Neural progenitor cell (in vitro differentiated cells): ENCODE data around the gene ADSS1. TPM values are rescaled to one million over a fixed set of nuclear protein-coding genes. Genes with fewer than 3 reads are reported as not detected.

Experiments used
- DNase-seq: peaks from one replicate; pipeline ENCODE4 v3.0.0-alpha.2; 2016; ENCODE audit warnings: low spot score
- H2AFZ ChIP-seq: fragments of 200-600 bp; sonication (generic); replicated peaks from 2 replicates; pipeline ENCODE4 v1.6.1; 2016; ENCODE audit warnings: antibody characterized with exemption
- H3F3A ChIP-seq: fragments of 200-600 bp; sonication (generic); 2 replicates; pipeline ENCODE4 v1.6.1; 2016; ENCODE audit warnings: antibody characterized with exemption, low read depth
- H3K27ac ChIP-seq: fragments of 200-600 bp; sonication (generic); 2 replicates; pipeline ENCODE4 v1.5.1; 2016; ENCODE audit warnings: mild to moderate bottlenecking
- H3K27me3 ChIP-seq: fragments of 200-600 bp; sonication (generic); 2 replicates; pipeline ENCODE4 v1.6.1; 2016; ENCODE audit warnings: mild to moderate bottlenecking, moderate library complexity
- H3K36me3 ChIP-seq: fragments of 200-600 bp; sonication (generic); 2 replicates; pipeline ENCODE4 v1.5.1; 2016
- H3K4me1 ChIP-seq: fragments of 200-600 bp; sonication (generic); 2 replicates; pipeline ENCODE4 v1.6.1; 2016; ENCODE audit warnings: mixed run types
- H3K4me2 ChIP-seq: fragments of 200-600 bp; sonication (generic); 2 replicates; pipeline ENCODE4 v1.6.1; 2016
- H3K4me3 ChIP-seq: fragments of 200-600 bp; sonication (generic); 2 replicates; pipeline ENCODE4 v1.5.1; 2016
- H3K79me2 ChIP-seq: fragments of 200-600 bp; sonication (generic); 2 replicates; pipeline ENCODE4 v1.6.1; 2016; ENCODE audit warnings: low read depth
- H3K9ac ChIP-seq: fragments of 200-600 bp; sonication (generic); 2 replicates; pipeline ENCODE4 v1.6.1; 2016
- H3K9me3 ChIP-seq: fragments of 200-600 bp; sonication (generic); 2 replicates; pipeline ENCODE4 v1.5.1; 2016; ENCODE audit warnings: low read depth
- H4K20me1 ChIP-seq: fragments of 200-600 bp; sonication (generic); 2 replicates; pipeline ENCODE4 v1.6.1; 2016; ENCODE audit warnings: low read depth
- H3K27ac Mint-ChIP-seq: 3 replicates; pipeline ENCODE4 v1.8.0; 2021; ENCODE audit warnings: mixed read lengths
- H3K27me3 Mint-ChIP-seq: 2 replicates; pipeline ENCODE4 v1.8.0; 2022; ENCODE audit warnings: low read depth, mild to moderate bottlenecking, inconsistent platforms, moderate library complexity, mixed read lengths; ENCODE audit not compliant: insufficient read depth
- H3K36me3 Mint-ChIP-seq: 3 replicates; pipeline ENCODE4 v1.8.0; 2021; ENCODE audit warnings: mixed read lengths
- H3K4me1 Mint-ChIP-seq: 3 replicates; pipeline ENCODE4 v1.8.0; 2021; ENCODE audit warnings: mixed read lengths
- H3K4me3 Mint-ChIP-seq: 3 replicates; pipeline ENCODE4 v1.8.0; 2021; ENCODE audit warnings: mild to moderate bottlenecking, moderate library complexity, mixed read lengths
- H3K9me3 Mint-ChIP-seq: 3 replicates; pipeline ENCODE4 v1.8.0; 2020; ENCODE audit warnings: mixed read lengths
- CTCF ChIP-seq: fragments of 200-600 bp; sonication (generic); IDR thresholded peaks from 2 replicates; pipeline ENCODE4 v1.5.1; 2017; ENCODE audit warnings: antibody characterized with exemption, mild to moderate bottlenecking
- EZH2 ChIP-seq: fragments of 200-600 bp; sonication (generic); IDR thresholded peaks from 2 replicates; pipeline ENCODE4 v1.6.1; 2017; ENCODE audit warnings: antibody characterized with exemption, mild to moderate bottlenecking, moderate library complexity
- EZH2phosphoT487 ChIP-seq: fragments of 200-600 bp; sonication (generic); IDR thresholded peaks from 2 replicates; pipeline ENCODE4 v1.6.1; 2017; ENCODE audit warnings: antibody characterized with exemption
- total RNA-seq: library from RNA; depleted of rRNA; stranded (reverse); fragments of >200 nt; gene quantifications from 2 replicates; pipeline ENCODE4 v1.2.3, GENCODE V29; 2015; ENCODE audit warnings: low replicate concordance

ADSS1 gene
- total RNA-seq, 1 donor from 2014 or later: 26.4 TPM

GRCh38 chr14:104756477-104757237 is 32.6 kb downstream of the ADSS1 start:
- peaks cover 10% of the 10 kb centered on the region for H3K4me1 ChIP-seq
- no peak overlapping the region for H3K4me2 ChIP-seq
- Mint-ChIP-seq H3K9me3 (peaks cover 3% of the 10 kb centered on the region), H3K27me3 (peaks cover 4% of the 10 kb centered on the region), H3K4me3 (peak overlapping the region; percentile 18), H3K27ac (no peak overlapping the region), H3K36me3 (peaks cover 18% of the 10 kb centered on the region), H3K4me1 (peaks cover 23% of the 10 kb centered on the region)
- H3K4me3 ChIP-seq: no peak overlapping the region
- H3K9me3 ChIP-seq: no peaks in the 10 kb centered on the region
- H3K27ac ChIP-seq: no peak overlapping the region
- TF ChIP-seq CTCF (no peak), EZH2 (no peak), EZH2phosphoT487 (no peak)
- H3K36me3 ChIP-seq: no peaks in the 10 kb centered on the region
- H3K79me2 ChIP-seq: peaks cover 41% of the 10 kb centered on the region
- H3K9ac ChIP-seq: no peak overlapping the region
- H3K27me3 ChIP-seq: no peaks in the 10 kb centered on the region
- H4K20me1 ChIP-seq: peaks cover 76% of the 10 kb centered on the region
- no peak overlapping the region for H2AFZ ChIP-seq
- H3F3A ChIP-seq: peaks cover 5% of the 10 kb centered on the region
- DNase-seq: no peak

- Histone ChIP-seq H3K4me3 (no peak overlapping the region), H3F3A (peaks cover 2% of the 10 kb centered on the region), H3K4me1 (peaks cover 7% of the 10 kb centered on the region), H3K4me2 (no peak overlapping the region), H4K20me1 (peaks cover 76% of the 10 kb centered on the region), H3K9me3 (no peaks in the 10 kb centered on the region), H2AFZ (no peak overlapping the region), H3K9ac (no peak overlapping the region), H3K27ac (no peak overlapping the region), H3K79me2 (peaks cover 41% of the 10 kb centered on the region), H3K36me3 (no peaks in the 10 kb centered on the region), H3K27me3 (no peaks in the 10 kb centered on the region)
- no peak overlapping the region for H3K27ac Mint-ChIP-seq
- H3K4me1 Mint-ChIP-seq: peaks cover 23% of the 10 kb centered on the region
- no peak for DNase-seq
- H3K9me3 Mint-ChIP-seq: peaks cover 3% of the 10 kb centered on the region
- peaks cover 4% of the 10 kb centered on the region for H3K27me3 Mint-ChIP-seq
- H3K4me3 Mint-ChIP-seq: no peak overlapping the region
- TF ChIP-seq CTCF (no peak), EZH2phosphoT487 (no peak), EZH2 (no peak)
- peaks cover 21% of the 10 kb centered on the region for H3K36me3 Mint-ChIP-seq
Measured at GRCh38 chr14:104757238-104757585, 33.2 kb downstream of the ADSS1 start.

DNA sequence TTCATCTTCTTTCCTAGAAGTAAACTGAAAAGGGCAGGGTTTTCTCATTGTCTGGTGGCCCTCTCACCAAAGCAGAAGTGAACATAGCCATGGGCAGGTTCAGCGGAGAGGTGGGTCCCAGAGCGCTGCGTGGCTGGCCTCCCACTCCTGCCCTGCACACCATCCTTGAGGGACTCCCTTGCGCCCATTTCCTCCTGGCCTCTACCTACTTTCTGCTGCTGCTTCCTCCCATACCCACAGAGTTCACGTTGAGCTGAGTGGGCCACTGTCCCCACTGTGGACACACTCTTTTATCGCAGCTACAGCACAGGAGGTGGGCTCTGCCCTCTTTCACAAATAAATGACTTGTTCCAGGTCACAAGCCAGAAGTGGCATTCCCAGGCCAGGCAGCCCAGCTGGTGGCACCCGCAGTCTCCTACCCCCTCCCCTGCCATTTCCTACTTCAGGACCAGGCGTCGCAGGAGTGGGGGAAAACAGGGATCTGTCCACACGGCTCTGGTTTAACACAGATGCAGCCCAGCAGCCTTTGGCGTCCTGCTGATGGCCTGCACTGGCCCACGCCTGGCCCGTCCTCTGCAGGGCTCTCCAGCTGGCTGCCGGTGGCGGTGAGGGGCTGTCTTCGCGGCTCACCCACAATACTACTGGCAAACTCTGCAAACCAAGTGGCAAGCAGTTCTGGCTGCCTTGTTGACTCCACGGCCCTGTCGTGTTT is 33.8 kb downstream of the ADSS1 start:
- peaks cover 20% of the 10 kb centered on the region for H3K4me1 Mint-ChIP-seq
- H3F3A ChIP-seq: no peaks in the 10 kb centered on the region
- no peak overlapping the region for H2AFZ ChIP-seq
- H4K20me1 ChIP-seq: peaks cover 76% of the 10 kb centered on the region
- TF ChIP-seq EZH2phosphoT487 (no peak), EZH2 (no peak), CTCF (no peak)
- H3K9ac ChIP-seq: no peak overlapping the region
- no peaks in the 10 kb centered on the region for H3K27me3 ChIP-seq
- H3K4me3 Mint-ChIP-seq: no peak overlapping the region
- H3K4me3 ChIP-seq: no peak overlapping the region
- H3K9me3 ChIP-seq: no peaks in the 10 kb centered on the region
- peaks cover 23% of the 10 kb centered on the region for H3K36me3 Mint-ChIP-seq
- H3K27ac ChIP-seq: no peak overlapping the region
- no peak for DNase-seq
- peaks cover 41% of the 10 kb centered on the region for H3K79me2 ChIP-seq
- no peak overlapping the region for H3K27ac Mint-ChIP-seq
- peaks cover 2% of the 10 kb centered on the region for H3K27me3 Mint-ChIP-seq
- H3K4me1 ChIP-seq: peaks cover 7% of the 10 kb centered on the region
- no peak overlapping the region for H3K4me2 ChIP-seq
- no peaks in the 10 kb centered on the region for H3K36me3 ChIP-seq
- H3K9me3 Mint-ChIP-seq: no peaks in the 10 kb centered on the region
